Measurements from ENCODE around the gene IFITM2. TPM values are rescaled to one million over a fixed set of nuclear protein-coding genes. Genes with fewer than 3 reads are reported as not detected.
A peak's percentile ranks its signal among the peaks of the same experiment; 100 is the strongest.
"Not testable (repeated sequence)": the region's sequence is repeated elsewhere in the genome, so short reads cannot be mapped to it uniquely, and the experiment has no call there.

IFITM2 gene
- total RNA-seq, 3 donors from 2014 or later, result 81.4 to 404 (median 129) TPM

DNA sequence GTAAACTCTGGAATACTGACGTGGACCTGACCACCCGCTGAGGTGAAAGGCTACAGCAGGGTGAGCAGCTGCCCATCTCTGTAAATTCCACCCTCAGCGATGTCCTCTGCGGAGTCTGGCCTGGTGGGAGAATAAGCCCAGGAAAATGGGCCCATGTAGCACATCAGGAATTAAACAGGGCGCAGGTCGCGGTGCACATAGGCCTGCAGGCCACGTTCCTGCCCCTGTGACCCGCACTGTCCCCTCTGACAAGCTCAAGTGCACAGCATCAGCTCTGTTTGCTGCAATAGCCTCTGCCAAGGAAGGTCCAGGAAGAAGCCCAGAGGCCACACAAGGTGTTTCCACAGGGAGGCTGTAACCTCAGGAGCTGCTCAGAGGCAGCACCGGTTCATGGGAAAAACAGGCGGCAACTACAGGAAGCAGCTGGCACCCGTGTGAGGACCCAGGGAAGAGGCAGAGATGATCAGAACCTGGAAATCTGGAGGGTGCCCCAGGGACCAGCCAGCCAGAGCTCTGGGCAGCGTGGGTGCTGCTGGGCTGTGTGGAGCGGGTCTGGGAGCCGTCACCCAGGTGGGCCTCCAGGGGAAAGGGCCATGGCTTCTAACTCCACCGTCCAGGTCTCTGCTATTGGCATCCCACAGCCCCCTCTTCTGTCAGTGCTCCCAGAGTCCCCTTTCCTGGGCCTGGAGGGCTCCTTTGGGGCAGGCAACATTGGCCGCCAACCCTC lies 808 bp upstream of the IFITM2 start:
- no peak for DNase-seq (ENCODE audit: low spot score in 2 of 2)
- H3K9me3 ChIP-seq, result no peaks in the 10 kb centered on the region
- H3K4me3 ChIP-seq, result peak overlapping the region in 1 of 3 donors; percentile 81
- peak overlapping the region; percentile 48 to 98 for H3K27ac ChIP-seq
- H3K27me3 ChIP-seq, result no peaks in the 10 kb centered on the region
- intact Hi-C loops (cut with DNase I; ENCODE audit: low total_unique reads), result loop anchor here (10.0 kb wide), 1 partner anchor 148 kb away; the partner anchor contains the start of gene PTDSS2
- no peaks in the 10 kb centered on the region for H3K36me3 ChIP-seq
- H3K4me1 ChIP-seq, result peaks cover 0 to 9% of the 10 kb centered on the region in 2 donors
- TF ChIP-seq, protein P1, sequence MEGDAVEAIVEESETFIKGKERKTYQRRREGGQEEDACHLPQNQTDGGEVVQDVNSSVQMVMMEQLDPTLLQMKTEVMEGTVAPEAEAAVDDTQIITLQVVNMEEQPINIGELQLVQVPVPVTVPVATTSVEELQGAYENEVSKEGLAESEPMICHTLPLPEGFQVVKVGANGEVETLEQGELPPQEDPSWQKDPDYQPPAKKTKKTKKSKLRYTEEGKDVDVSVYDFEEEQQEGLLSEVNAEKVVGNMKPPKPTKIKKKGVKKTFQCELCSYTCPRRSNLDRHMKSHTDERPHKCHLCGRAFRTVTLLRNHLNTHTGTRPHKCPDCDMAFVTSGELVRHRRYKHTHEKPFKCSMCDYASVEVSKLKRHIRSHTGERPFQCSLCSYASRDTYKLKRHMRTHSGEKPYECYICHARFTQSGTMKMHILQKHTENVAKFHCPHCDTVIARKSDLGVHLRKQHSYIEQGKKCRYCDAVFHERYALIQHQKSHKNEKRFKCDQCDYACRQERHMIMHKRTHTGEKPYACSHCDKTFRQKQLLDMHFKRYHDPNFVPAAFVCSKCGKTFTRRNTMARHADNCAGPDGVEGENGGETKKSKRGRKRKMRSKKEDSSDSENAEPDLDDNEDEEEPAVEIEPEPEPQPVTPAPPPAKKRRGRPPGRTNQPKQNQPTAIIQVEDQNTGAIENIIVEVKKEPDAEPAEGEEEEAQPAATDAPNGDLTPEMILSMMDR (IDR thresholded peaks at IDR 0.05), result no peak
- TF ChIP-seq POLR2A (IDR thresholded peaks at IDR 0.05) (no peak), POLR2AphosphoS5 (IDR thresholded peaks at IDR 0.05) (no peak)

DNA sequence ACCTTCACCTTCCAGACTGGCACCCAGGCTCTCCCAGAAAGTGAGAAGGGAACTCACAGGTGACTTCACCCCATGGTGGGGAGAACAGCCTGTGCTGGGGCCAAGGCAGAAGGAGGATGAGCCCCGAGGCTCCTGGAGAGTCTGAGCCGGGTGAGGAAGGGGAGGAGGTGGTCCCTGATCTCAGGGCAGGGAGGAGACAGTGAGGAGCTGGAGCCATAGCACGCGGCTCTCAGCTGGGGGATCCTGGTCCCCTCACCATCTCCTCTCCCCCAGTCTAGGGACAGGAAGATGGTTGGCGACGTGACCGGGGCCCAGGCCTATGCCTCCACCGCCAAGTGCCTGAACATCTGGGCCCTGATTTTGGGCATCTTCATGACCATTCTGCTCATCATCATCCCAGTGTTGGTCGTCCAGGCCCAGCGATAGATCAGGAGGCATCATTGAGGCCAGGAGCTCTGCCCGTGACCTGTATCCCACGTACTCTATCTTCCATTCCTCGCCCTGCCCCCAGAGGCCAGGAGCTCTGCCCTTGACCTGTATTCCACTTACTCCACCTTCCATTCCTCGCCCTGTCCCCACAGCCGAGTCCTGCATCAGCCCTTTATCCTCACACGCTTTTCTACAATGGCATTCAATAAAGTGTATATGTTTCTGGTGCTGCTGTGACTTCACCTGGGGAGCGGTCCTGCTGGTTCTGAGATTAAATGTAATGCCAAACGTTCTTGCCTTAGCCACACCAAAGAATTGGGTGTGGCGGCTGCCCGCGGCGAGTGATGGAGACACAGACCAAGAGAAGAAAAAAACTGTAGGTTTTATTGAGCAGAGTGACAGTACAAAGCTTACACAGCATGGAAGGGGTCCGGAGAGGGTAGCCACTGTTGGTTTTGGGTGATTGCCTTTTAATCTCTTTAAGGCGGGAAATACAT lies 1.4 kb downstream of the IFITM2 start:
- H3K4me1 ChIP-seq; H3K36me3 ChIP-seq; H3K27me3 ChIP-seq; H3K9me3 ChIP-seq; DNase-seq (ENCODE audit: low spot score in 2 of 2): not testable (repeated sequence)
- Histone ChIP-seq H3K4me3 (peak overlapping the region; percentile 51 to 81 (median 57)), H3K27ac (peak overlapping the region; percentile 70 to 98)
- TF ChIP-seq POLR2AphosphoS5 (IDR thresholded peaks at IDR 0.05), result peak in 1 of 3 donors; percentile 11
- intact Hi-C loops (cut with DNase I; ENCODE audit: low total_unique reads), result loop anchor here (10.0 kb wide), 1 partner anchor 146 kb away; the partner anchor contains the start of gene PTDSS2

DNA sequence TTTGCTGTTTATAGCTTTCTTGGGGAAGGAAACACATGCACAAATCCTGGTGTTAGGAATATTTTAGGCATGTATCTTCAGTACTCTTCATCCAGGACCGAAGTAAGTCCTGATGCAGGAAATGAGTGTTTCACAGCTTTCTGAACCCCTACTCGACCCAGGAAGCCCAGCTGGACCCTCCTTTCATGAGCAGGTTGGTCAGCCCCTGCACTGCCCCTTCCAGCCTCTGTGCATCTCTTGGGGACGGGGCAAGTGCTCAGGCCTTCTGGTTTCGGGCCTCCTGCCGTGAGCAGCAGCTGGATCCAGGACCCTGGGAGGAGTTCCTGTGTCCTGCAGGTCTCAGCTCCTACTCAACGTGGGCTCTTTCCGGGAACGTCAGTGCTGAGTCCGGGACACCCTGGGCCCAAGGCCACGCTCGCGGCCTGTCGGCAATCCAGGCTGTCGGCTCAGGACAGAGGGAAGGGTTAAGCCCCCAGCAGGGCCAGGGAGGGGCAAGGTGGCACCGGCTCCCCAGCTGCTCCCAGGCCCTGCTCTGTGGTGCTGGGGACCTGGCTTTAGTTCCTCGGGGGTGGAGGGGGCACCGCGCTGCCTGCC lies 2.5 kb downstream of the IFITM2 start:
- H3K4me3 ChIP-seq, result peak overlapping the region; percentile 51 to 81 (median 57)
- not testable (repeated sequence) for H3K9me3 ChIP-seq; DNase-seq (ENCODE audit: low spot score in 2 of 2); H3K4me1 ChIP-seq; H3K36me3 ChIP-seq; H3K27me3 ChIP-seq
- H3K27ac ChIP-seq, result peak overlapping the region; percentile 70 to 98
- intact Hi-C loops (cut with DNase I; ENCODE audit: low total_unique reads), result loop anchor here (10.0 kb wide), 1 partner anchor 145 kb away; the partner anchor contains the start of gene PTDSS2

DNA sequence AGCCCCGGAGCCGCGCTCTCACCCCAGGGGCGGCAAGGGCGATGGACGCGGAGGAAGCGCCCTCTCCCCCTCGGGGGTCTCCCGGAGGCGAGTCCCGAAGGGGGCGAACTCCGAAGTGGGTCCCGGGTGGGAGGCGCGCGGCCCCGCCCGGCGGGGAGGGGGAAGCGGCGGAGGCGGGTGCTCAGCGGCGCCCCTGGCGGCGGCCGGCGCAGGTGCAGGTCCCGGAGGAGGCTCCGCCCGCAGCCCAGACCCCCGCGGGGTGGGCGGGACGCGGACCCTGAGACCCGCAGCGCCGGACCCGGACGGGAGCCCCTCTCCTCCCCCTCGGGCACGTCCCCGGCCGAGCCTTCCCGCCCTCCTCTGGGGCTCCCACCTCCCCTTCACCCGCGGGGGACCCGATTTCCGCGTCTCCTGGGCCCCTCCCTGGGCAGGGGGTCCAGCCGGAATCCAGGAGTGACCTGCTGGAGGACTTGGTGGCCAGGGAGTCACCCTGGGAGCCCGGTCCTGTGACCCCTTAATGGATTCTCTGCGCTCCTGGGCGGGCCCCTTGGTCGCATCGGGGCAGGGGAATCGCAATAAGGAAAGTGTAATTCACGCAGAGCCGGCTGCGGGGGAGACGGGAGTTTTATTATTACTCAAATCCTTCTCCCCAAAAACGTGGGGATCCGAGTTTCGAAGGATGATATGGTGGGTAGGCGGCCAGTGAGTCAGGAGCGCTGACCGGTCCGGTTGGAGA lies 3.6 kb downstream of the IFITM2 start:
- DNase-seq (ENCODE audit: low spot score in 2 of 2); H3K27me3 ChIP-seq; H3K9me3 ChIP-seq; intact Hi-C loops (cut with DNase I; ENCODE audit: low total_unique reads); H3K36me3 ChIP-seq: not testable (repeated sequence)
- Histone ChIP-seq H3K27ac (peak overlapping the region; percentile 84 to 93), H3K4me3 (peak overlapping the region; percentile 29 to 88 (median 41)), H3K4me1 (peaks cover 9 to 14% of the 10 kb centered on the region in 2 donors)

DNA sequence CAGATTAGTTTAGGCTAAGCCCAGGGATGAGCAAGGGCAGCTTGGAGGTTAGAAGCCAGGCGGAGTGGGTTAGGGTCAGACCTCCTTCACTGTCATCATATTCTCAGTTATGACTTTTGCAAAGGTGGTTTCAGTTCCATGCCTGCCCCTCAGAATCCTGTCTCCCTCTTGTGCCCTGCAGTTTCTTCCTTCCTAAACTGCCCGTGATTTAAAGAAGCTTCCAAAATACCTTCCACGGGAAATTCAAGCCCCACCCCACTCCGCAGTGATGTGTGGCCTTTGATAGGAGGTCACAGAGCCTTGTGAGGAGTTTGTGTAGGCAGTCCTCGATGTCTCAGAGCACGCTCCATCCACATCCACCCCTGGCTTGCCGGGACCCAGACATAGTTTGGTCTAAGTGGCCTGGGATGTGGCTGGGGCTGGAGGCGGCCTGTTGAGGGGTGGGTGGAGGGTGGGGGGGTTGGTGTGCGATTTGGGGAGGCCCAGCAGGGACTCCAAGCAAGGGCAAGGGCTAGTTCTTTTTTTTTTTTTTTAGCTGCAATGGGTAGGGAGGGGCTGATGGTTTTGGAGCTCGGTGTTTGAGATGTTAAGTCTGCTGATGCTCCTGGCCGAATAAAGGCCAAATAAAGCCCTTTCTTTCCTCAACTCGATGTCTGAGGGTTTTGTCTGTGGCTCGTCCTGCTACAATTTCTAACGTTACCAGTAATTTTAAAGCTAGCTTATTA lies 4.6 kb downstream of the IFITM2 start:
- peak overlapping the region; percentile 4 to 88 (median 41) for H3K4me3 ChIP-seq
- peaks cover 9 to 20% of the 10 kb centered on the region in 2 donors for H3K4me1 ChIP-seq
- peak overlapping the region; percentile 84 to 93 for H3K27ac ChIP-seq
- DNase-seq (ENCODE audit: low spot score in 2 of 2), result no peak
- intact Hi-C loops (cut with DNase I; ENCODE audit: low total_unique reads), result no loop called here
- H3K36me3 ChIP-seq, result no peaks in the 10 kb centered on the region
- no peaks in the 10 kb centered on the region for H3K27me3 ChIP-seq
- no peaks in the 10 kb centered on the region for H3K9me3 ChIP-seq
- TF ChIP-seq, protein P1 (IDR thresholded peaks at IDR 0.05), result no peak
- TF ChIP-seq POLR2AphosphoS5 (IDR thresholded peaks at IDR 0.05) (no peak), POLR2A (IDR thresholded peaks at IDR 0.05) (no peak)
